ENCODE measurements around the gene S100A14. TPM values are rescaled to one million over a fixed set of nuclear protein-coding genes. Genes with fewer than 3 reads are reported as not detected.

S100A14 gene
- total RNA-seq, 1 experiment from 2014 or later, result 2.1 TPM

GRCh38 chr1:153586347-153586746, 29.8 kb downstream of the S100A14 start:
- Mint-ChIP-seq H3K9me3 (no peaks in the 10 kb centered on the region), H3K27ac (0 out of 2 replicates have a peak overlapping the region, but pooled peaks have one; percentile 45), H3K27me3 (ENCODE audit: low read depth) (no peaks in the 10 kb centered on the region), H3K36me3 (no peaks in the 10 kb centered on the region), H3K4me3 (no peak overlapping the region), H3K4me1 (peaks cover 4% of the 10 kb centered on the region)
- POLR2A ChIA-PET, result no interaction called here
- CTCF ChIA-PET, result interaction anchor here (0.9 to 5.2 kb wide), 4 partner anchors 14 to 53 kb away, joined by 4 to 29 read pairs (median 6); partner anchors contain the start of genes S100A1 and S100A13
- TF ChIP-seq, protein P1, sequence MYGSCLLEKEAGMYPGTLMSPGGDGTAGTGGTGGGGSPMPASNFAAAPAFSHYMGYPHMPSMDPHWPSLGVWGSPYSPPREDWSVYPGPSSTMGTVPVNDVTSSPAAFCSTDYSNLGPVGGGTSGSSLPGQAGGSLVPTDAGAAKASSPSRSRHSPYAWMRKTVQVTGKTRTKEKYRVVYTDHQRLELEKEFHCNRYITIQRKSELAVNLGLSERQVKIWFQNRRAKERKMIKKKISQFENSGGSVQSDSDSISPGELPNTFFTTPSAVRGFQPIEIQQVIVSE (CRISPR knock-in tag; IDR thresholded peaks at IDR 0.05; ENCODE audit: borderline replicate concordance), result no peak
- TF ChIP-seq FOXK1 (CRISPR knock-in tag; IDR thresholded peaks at IDR 0.05), result no peak
- TF ChIP-seq GRHL2 (CRISPR knock-in tag; IDR thresholded peaks at IDR 0.05; ENCODE audit: insufficient replicate concordance, severe bottlenecking), result no peak
- no peak for TF ChIP-seq HMGA2 (CRISPR knock-in tag; IDR thresholded peaks at IDR 0.05)
- no peak for TF ChIP-seq FOXJ3 (CRISPR knock-in tag; IDR thresholded peaks at IDR 0.05; ENCODE audit: borderline replicate concordance)
- TF ChIP-seq NR3C1 (CRISPR knock-in tag; conservative IDR thresholded peaks at IDR 0.05; ENCODE audit: low read depth), result no peak
- no peak for TF ChIP-seq ZNF671 (CRISPR knock-in tag; IDR thresholded peaks at IDR 0.05)
- TF ChIP-seq ELF4 (CRISPR knock-in tag; IDR thresholded peaks at IDR 0.05; ENCODE audit: low read depth), result no peak
- TF ChIP-seq NR1H2 (CRISPR knock-in tag; IDR thresholded peaks at IDR 0.05), result no peak
- no peak for TF ChIP-seq OVOL2 (CRISPR knock-in tag; IDR thresholded peaks at IDR 0.05; ENCODE audit: borderline replicate concordance)
- TF ChIP-seq, protein P2, sequence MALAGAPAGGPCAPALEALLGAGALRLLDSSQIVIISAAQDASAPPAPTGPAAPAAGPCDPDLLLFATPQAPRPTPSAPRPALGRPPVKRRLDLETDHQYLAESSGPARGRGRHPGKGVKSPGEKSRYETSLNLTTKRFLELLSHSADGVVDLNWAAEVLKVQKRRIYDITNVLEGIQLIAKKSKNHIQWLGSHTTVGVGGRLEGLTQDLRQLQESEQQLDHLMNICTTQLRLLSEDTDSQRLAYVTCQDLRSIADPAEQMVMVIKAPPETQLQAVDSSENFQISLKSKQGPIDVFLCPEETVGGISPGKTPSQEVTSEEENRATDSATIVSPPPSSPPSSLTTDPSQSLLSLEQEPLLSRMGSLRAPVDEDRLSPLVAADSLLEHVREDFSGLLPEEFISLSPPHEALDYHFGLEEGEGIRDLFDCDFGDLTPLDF (CRISPR knock-in tag; IDR thresholded peaks at IDR 0.05), result no peak
- no peak for TF ChIP-seq RELA (CRISPR knock-in tag; IDR thresholded peaks at IDR 0.05; ENCODE audit: borderline replicate concordance)
- no peak for TF ChIP-seq ZNF121 (CRISPR knock-in tag; IDR thresholded peaks at IDR 0.05)
- no peak for TF ChIP-seq ZNF532 (CRISPR knock-in tag; IDR thresholded peaks at IDR 0.05; ENCODE audit: borderline replicate concordance)
- TF ChIP-seq ZNF263 (CRISPR knock-in tag; IDR thresholded peaks at IDR 0.05; ENCODE audit: low read depth), result no peak
- no peak for TF ChIP-seq ZBTB43 (CRISPR knock-in tag; IDR thresholded peaks at IDR 0.05)
- no peak for TF ChIP-seq JAZF1 (CRISPR knock-in tag; IDR thresholded peaks at IDR 0.05)
- no peak for ATAC-seq
- no peak for DNase-seq (ENCODE audit: low spot score)

DNA sequence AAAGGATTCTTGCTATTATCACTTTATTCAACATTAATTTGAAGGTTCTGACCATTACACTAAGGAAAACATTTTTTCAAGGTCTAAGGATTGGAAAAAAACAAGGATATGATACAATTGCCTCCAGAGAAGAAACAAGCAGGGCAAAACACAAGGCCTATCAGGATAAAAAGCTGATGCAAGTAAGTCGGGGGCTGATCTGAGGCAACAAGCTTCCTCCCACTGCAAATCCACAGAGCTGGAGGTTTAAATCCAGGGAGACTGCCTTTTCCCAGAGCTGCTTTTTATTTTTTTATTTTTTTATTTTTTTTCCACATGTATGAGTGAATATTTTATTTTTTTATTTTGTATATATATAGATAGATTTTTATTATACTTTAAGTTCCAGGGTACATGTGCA, 31.1 kb downstream of the S100A14 start:
- H3K4me3 Mint-ChIP-seq, result no peak overlapping the region
- peaks cover 4% of the 10 kb centered on the region for H3K4me1 Mint-ChIP-seq
- H3K27me3 Mint-ChIP-seq (ENCODE audit: low read depth), result no peaks in the 10 kb centered on the region
- POLR2A ChIA-PET, result interaction anchor here (1.0 kb wide), 1 partner anchor 49 kb away, joined by 4 read pairs; the partner anchor contains the start of gene CHTOP
- H3K36me3 Mint-ChIP-seq, result no peaks in the 10 kb centered on the region
- no peak overlapping the region for H3K27ac Mint-ChIP-seq
- no peaks in the 10 kb centered on the region for H3K9me3 Mint-ChIP-seq
- DNase-seq (ENCODE audit: low spot score) (no peak), ATAC-seq (no peak)
- CTCF ChIA-PET, result interaction anchor here (1.1 to 5.2 kb wide), 6 partner anchors 13 to 231 kb away, joined by 3 to 29 read pairs (median 4); partner anchors contain the start of genes S100A1 and S100A13
- TF ChIP-seq FOXP1 (CRISPR knock-in tag; IDR thresholded peaks at IDR 0.05; ENCODE audit: borderline replicate concordance) (no peak), ZNF396 (CRISPR knock-in tag; IDR thresholded peaks at IDR 0.05; ENCODE audit: borderline replicate concordance) (no peak), HMGA2 (CRISPR knock-in tag; IDR thresholded peaks at IDR 0.05) (no peak), ZBTB43 (CRISPR knock-in tag; IDR thresholded peaks at IDR 0.05) (no peak), ZNF138 (CRISPR knock-in tag; conservative IDR thresholded peaks at IDR 0.05) (no peak), TP53 (CRISPR knock-in tag; IDR thresholded peaks at IDR 0.05) (no peak), ZNF317 (CRISPR knock-in tag; IDR thresholded peaks at IDR 0.05; ENCODE audit: borderline replicate concordance, low read depth) (no peak), ATF1 (CRISPR knock-in tag; IDR thresholded peaks at IDR 0.05) (no peak)
- TF ChIP-seq, protein P3, sequence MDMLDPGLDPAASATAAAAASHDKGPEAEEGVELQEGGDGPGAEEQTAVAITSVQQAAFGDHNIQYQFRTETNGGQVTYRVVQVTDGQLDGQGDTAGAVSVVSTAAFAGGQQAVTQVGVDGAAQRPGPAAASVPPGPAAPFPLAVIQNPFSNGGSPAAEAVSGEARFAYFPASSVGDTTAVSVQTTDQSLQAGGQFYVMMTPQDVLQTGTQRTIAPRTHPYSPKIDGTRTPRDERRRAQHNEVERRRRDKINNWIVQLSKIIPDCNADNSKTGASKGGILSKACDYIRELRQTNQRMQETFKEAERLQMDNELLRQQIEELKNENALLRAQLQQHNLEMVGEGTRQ (CRISPR knock-in tag; IDR thresholded peaks at IDR 0.05), result no peak
- TF ChIP-seq, protein P2 (CRISPR knock-in tag; IDR thresholded peaks at IDR 0.05), result no peak

Measured in WTC11 (cell line).